GM12873 (cell line): ENCODE data around the gene RNF144A.

Source experiments
- CTCF ChIP-seq: IDR thresholded peaks from 2 replicates; pipeline ENCODE4 v1.5.1; 2012; ENCODE audit warnings: low read depth, mild to moderate bottlenecking, moderate library complexity, low read length, control low read depth; ENCODE audit not compliant: insufficient read depth; ENCODE audit errors: missing control alignments

The RNF144A gene

GRCh38 chr2:6968319-6969100 lies 51.3 kb downstream of the RNF144A start:
- peak; percentile 10 for TF ChIP-seq CTCF

- TF ChIP-seq CTCF = no peak
These were observed 53.3 kb downstream of the RNF144A start for GRCh38 chr2:6970551-6970950.

- TF ChIP-seq CTCF = no peak
These were observed 53.8 kb downstream of the RNF144A start for GRCh38 chr2:6970976-6971480.

GRCh38 chr2:6971502-6971901 lies 54.3 kb downstream of the RNF144A start:
- TF ChIP-seq CTCF = no peak

- no peak for TF ChIP-seq CTCF
These were observed 55.0 kb downstream of the RNF144A start for GRCh38 chr2:6972067-6972710.

- TF ChIP-seq CTCF = no peak
These were observed 56.8 kb downstream of the RNF144A start for GRCh38 chr2:6973895-6974545.

- TF ChIP-seq CTCF = no peak
These were observed 58.8 kb downstream of the RNF144A start for GRCh38 chr2:6975988-6976387.
